SIG-M5 (cell line): ENCODE results near the gene BNIP5.

ENCODE experiments used
- DNase-seq: peaks from one replicate; lab custom pipeline; 2025; lab: John Stamatoyannopoulos, UW

Gene BNIP5

DNA sequence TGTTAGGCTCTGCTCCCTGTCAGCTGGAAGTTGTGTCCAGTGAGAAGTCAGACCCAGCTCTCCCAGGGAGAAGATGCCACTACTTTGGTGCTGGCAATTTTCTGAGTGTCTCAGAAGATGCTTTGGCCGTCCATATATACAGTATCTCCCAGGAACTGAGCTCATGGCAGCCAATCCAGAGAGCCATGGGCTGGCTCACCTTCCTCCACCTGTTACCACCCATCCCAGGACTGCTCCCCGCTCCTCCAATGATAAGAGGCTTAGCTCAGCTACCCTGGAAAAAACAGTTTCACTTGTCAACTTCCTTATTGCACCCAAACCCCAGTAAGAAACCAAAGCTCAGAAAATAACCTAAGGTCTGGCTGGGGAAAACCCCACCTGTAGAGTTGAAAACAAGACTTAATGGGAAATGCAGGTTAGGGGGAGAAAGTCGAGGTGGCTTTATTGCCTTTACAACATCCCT, at the start of gene BNIP5:
Gene BNIP5, minus strand, starts transcription at position 110 of the 463 bp plus-strand sequence. CDS start 6,198 bp downstream, outside the sequence.
- no peak for DNase-seq

- no peak for DNase-seq
Observed at GRCh38 chr6:36384095-36384494, 47.4 kb upstream of the BNIP5 start.

DNA sequence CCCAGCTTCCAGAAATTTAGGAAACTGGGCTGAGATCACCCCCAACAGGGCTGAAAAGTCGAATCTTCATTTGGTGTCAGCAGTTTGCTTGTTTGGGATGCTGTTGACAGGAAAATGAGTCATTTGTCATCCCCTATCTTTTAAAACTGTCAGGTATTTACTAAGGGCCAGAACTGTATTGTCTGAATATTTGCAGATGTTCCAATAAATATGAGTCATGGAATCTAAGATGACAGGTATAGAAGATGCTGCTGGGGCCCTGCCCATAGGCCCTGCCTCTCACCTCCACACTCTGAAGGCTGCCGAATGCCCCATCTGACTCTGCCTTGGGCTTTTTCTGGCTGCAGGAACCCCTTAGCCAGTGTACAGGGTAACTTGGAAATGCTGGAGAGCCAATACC, 46.9 kb upstream of the BNIP5 start:
- no peak for DNase-seq

- no peak for DNase-seq
Observed at GRCh38 chr6:36382976-36383375, 46.3 kb upstream of the BNIP5 start.

- no peak for DNase-seq
Observed at GRCh38 chr6:36381502-36382389, 45.1 kb upstream of the BNIP5 start.

DNA sequence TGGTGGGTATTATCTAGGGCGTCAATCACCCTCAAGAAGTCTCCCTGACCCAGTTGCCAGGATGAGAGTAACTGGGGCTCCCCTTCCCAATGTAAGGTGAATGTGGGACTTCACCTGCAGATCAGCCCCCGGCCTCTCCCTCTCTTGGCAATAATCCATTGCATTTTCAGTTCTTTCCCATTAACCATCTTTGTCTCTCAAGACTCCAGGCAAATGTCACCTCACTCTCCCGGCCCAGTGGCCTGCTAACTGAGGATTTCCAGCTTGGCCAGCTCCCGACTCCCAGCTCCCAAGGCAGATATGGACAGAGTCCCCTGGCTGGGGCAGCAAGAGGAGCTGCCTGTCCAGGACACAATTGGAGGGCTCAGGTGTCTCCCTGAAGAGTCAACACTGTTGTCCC, 43.5 kb upstream of the BNIP5 start:
- DNase-seq, result no peak

DNA sequence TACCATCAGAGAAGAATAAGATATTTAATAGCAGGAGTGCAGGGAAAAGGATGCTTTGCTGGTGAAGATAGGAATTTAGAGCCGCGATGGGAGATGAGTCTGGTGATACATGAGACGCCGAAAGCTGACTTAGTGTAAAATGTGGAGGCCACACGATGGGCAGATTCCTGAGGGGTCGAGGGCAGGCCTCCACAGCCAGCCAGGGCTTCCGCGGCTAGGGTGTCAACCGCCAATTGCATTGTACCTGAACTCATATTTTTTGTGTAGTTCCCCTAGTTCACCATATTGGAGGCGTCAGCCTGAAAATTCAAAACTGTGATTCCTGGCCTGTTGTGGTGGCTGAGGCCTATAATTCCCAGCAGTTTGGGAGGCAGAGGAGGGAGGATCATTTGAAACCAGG, 42.2 kb upstream of the BNIP5 start:
- DNase-seq, result no peak

- no peak for DNase-seq
Observed at GRCh38 chr6:36378243-36378920, 41.7 kb upstream of the BNIP5 start.

DNA sequence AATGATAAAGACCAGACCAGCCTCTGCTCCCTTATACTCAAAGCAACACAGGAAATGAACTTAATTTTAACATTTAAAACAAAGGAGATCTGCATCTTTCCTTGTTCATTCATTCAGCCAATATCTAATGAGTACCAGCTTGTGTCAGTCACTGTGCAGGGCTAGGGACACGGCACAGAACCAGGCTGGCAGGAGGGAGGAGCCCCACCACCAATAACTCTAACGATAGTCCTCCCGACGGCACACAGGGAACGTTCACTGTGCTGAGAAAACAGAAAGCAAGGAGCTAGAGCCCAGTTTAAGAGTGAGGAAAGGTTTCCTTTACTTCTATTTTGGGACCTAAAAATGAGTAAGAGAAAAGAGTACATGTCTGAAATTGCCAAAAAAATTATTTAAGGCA, 40.9 kb upstream of the BNIP5 start:
- no peak for DNase-seq

DNA sequence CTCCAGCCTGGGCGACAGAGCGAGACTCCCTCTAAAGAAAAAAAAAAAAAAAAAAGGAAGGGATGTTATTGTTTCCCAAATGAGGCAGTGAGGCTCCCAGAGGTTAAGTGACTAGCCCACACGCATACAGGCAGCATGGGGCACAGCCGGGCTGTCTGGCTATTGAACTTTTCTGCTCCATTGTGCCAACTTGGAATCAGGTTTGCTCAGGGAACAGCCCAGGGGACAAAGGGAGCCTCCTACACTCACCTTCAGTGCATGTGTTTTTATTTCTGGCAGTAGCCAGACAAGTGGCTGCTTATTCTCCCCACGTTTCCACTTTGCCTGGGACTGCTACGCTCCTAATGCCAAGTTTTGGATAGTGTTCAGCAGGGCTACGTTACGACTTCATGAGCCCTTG, 40.1 kb upstream of the BNIP5 start:
- DNase-seq, result no peak

GRCh38 chr6:36376183-36376582, 39.5 kb upstream of the BNIP5 start:
- DNase-seq, result no peak

GRCh38 chr6:36375644-36376155, 39.0 kb upstream of the BNIP5 start:
- no peak for DNase-seq

- DNase-seq, result no peak
Observed at GRCh38 chr6:36374972-36375371, 38.3 kb upstream of the BNIP5 start.

GRCh38 chr6:36374194-36374593, 37.5 kb upstream of the BNIP5 start:
- no peak for DNase-seq

DNA sequence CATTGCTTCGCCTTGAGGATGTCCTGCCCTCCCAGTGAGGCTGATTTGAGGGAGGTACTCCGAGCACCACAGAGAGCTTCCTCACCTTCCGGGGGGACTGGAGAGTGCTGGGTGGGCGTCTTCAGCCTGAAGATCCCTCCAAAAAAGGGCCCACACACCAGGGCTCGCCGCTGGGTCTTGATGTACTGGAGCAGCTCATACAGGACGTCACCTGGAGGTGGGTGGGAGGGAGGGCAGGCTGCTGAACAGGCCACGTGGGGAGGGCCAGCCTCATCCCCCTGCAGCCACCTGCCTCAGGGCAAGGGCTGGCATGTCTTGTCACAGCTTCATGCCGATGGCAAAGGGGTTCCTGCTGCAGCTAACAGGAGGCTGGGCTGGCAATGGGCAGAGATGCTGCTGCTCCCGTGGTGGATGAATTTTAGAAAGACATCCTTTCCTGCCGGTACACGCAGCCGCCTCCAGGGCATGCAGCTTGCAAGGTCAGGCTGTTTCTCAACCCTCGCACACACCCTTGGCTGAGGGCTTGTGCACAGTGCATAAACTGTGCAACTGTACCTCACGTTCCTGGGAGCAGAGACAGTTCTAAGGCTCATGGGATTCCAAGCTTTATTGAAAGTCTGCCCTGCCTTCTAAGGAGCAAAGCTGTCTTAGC, 36.8 kb upstream of the BNIP5 start:
- DNase-seq, result no peak

DNA sequence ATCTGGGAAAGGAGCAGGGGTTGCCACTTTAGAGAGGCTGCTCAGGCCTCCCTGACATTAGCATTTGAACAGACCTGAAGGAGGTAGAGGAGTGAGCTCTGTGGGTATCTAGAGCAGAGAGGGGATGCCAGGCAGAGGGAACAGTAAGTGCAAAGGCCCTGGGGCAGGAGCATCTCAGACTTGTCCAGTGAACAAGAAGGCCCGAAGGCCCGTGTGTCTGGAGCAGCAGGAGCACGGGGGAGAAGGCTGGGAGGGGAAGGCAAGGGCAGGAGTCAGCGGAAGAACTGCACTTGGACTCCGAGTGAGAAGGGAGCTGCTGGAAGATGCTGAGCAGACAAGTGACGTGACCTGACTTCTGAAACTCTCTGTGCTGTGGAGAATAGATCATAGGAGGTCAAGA, 35.4 kb upstream of the BNIP5 start:
- DNase-seq, result no peak

DNA sequence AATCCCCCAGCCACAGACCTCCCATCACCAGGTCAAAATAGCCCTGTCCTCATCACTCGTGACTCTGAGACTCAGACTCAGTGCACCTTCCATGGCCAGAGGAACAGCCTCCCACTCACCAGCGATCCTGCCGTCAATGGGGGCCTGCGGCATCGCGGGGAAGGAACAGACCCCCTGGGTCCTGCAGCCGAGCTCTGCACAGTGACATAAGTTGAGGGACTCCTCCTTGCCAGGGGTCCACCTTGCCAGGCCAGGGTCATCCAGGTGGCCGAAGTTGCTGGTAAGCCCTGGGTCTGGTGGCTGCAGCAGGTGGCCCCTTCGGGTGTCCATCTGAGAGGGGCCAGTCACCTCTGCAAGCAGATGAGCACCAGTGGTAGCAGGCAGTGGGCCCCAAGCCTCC, 34.5 kb upstream of the BNIP5 start:
- no peak for DNase-seq

- no peak for DNase-seq
Observed at GRCh38 chr6:36370638-36371037, 34.0 kb upstream of the BNIP5 start.

DNA sequence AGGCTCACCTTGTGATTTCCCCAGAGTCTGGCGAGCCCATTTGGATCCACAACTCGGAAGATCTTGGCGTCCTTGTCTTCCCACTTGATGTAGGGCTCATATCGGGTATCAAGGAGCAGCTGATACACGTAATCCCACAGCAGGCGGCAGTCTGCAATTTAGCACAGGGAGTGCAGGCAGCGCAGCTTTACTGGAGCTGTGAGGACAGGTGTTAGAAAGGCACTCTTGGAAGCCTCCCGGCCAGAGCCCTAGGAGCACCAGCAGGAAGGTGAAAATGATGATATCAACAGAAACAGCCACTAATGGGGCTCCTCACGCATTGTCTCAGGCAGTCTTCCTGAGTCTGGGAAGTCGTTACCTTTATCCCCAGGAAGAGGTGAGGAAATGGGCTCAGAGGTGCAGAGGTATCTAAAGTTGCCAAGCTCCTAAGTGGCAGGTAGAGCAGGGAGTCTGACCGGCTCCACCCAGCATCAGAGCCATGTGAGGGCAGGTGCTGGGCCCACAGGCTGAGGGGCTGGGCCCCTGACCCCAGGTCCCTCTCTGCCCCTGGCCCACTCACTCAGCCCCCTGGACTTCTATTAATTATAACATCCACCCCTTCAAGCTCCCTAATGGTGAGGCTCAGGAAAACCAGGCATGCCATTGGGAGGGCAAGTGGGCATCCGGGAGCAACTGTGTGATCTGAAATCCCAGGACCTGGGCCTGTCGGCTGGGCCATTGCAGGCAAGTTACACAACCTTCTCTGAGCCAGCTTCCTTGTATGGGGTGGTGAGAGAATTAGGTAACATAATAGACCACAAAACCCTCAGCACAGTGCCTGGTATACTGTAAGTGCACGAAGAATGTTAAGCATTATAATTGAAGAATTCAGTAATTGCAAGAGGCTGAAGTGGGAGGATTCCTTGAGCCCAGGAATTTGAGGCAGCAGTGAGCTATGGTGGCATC, 32.5 kb upstream of the BNIP5 start:
- peak; percentile 86 for DNase-seq

DNA sequence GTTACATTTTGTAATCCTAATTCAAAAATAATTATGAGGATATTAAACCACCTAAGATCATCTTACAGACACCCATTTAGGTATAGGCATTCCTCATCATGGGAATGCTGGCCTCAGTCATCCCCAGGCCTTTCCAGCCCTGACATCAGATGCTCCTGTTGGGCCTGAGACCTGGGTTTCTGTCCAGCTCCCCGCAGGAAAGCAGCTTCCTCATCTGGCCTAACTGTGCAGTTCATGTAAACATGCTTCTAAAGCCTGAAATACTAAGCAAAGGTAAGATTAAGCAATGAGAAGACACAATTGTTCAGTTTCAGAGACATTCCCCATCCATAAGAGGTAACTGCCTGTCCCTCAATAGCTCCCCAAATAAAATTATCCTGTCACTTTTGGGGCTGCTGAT, 31.7 kb upstream of the BNIP5 start:
- no peak for DNase-seq

- DNase-seq, result no peak
Observed at GRCh38 chr6:36367743-36368142, 31.1 kb upstream of the BNIP5 start.
